ENCODE results near the gene SERPINI1.

Gene SERPINI1

DNA sequence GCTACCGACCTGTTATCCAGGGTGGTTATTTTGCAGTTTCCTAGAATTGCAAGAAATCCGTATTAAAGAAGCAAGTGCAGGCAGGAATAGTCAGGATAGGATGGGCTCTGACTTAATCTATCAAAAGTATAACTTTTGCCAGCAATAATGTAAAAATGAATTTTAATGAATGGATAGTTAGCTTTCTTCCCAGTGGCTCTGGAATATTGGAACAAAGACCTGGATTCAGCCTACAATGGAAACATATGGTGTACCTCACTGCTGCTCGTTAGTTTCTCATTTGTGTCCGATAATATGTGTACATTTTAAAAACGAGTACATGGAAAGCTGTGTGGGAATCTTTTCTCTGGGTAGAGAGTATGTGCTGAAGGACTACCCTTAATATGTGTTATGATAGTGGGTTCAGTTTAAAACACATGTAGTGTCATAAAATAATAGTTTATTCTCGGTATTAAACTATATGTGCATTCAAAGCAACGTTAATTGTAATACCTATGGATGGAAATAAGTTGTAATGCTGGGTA is 805 bp downstream of the SERPINI1 start:
- no peak for DNase-seq

DNA sequence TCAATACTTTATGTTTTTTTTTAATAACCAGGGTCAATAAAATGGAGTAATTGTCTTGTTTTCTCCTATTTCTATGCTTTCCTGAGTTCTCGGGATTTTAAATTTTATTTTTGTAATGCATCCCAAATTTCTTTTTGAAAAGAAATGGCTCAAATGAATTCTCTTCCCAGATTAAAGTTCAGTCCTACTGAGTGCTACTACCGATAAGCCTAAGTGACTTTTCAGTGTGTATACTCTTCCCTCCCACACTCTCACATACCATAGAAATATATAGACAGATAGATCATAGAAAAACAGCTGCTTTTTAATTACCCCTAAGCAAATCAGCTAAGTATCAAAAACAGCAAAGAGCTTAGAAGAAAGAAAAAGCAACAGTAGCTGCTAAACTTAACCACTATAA is 1.5 kb downstream of the SERPINI1 start:
- no peak for DNase-seq

DNA sequence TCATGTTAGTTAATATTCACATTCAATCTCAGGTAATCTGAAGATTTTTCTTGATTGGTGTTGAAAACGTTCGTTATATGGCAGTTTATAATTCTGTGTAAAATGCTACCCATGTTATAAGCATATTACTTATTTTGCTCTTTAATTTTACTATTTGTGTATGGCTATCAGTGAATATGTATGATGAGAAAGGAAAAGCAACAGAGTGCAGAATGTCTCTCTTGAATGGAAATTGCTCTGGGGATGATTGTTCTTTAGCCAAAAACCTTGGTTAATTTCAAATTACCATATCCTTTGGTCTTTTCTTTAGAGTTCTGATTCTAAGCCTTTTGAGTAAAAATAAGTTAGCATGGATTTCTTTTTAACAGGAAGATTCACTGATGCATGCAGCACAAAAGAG is 2.5 kb downstream of the SERPINI1 start:
- no peak for DNase-seq

DNA sequence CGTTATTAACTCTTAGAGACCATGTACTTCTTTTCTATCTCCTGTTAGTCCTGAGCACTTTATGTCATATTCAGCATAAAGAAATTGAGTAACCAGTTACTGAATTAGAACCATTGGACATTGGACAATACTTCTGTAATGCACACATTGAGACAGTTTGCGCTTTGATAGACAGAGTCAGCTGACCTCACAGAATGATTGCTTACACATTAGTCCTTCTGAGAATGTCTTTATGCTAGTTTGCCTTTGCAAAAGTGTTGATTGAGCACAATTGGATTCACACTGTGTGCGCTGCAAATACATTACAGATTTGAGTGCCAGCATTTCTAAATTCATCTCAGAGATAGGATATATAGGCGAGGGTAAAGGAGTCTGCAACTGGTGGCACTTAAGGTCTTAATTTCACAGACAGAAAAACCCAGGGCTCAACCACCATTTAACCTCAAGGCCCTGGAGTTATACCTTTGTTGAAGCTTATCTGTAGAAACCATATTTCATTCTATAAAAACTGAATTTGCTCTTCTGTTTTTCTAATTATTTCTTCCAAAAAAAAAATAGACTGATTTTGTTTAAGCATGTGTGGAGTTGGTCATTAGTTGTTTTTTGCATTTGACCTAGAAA is 3.8 kb downstream of the SERPINI1 start:
- no peak for DNase-seq

DNA sequence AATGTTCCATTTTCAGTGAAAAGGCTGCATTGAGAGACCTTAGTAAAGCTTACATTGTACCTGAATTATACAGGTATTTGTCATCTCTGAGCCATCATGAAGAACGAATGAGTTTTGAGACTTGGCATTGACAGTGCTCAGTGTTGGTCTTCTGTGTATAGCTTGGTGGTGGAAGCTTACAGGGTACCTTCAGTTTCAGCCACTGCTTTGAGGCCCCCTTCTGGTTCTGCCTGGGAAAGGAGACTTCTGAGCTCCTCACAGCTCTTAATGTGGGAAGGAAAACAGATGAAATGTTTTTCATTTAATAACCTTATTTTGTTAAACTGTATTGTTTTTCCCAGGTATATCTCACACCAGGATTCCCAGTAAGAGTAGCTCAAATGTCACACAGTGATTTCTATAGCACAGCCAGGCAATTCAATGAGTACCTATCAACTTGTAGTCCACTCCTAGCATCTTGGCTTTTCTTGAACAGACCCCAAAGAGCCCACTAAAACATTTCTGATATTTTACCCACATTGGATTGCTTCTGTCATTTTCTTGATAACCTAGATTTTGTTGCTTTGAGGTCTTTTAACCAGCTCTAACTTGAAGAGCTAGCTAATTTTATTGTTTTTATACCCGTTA is 5.6 kb downstream of the SERPINI1 start:
- DNase-seq = no peak

DNA sequence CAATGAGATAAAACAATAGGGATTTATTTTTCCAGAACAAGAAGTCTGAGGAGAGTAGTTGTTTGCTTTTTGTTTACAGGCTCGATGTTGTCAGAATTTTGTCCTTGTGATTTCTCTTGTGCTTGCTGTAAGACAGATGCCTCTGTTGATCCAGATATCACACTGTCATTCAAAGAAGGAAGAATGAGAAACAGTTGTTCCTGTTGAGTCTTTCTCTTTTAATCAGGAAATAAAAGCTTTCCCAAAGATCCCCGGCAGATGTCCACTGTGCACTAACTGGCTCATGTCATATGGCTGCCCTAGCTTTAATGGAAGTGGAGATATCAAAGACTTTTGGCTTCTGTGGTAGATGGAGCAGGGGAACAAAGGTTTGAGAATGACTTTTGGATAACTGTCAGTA is 6.8 kb downstream of the SERPINI1 start:
- no peak for DNase-seq

DNA sequence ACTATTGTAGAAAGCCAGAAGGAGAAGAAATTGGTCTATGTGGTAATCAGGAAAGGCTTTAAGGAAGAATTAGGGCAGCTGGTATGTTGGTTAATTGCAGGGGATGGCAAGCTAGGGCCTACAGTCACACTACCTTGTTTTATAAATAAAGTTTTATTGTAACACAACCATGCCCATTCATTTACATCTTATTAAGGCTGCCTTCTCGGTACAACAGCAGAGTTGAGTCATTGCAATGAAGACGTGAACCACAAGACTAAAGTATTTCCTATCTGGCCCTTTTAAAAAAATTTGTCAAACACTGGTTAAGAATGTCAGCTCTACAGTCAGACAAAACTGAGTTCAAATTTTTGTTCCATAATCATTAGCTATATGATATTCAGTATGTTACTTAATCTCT is 8.3 kb downstream of the SERPINI1 start:
- no peak for DNase-seq

DNA sequence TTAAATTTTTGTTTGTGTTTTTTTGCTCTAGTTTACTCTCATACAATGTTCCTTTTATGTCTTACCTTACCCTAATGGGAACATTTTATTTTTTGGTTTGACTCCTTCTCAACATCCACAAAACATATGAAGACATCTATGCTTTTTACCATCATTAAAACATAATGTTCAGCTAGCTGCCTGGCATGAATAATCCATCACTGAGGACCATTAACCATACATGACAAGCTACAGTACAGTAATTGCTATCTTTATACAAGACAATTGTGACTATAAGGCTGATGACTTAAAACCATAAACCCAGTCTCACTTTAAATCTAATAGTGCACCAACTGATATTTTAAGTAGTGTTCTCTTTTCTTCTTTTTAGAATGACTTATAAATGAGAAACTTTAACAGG is 13.7 kb downstream of the SERPINI1 start:
- DNase-seq = no peak

DNA sequence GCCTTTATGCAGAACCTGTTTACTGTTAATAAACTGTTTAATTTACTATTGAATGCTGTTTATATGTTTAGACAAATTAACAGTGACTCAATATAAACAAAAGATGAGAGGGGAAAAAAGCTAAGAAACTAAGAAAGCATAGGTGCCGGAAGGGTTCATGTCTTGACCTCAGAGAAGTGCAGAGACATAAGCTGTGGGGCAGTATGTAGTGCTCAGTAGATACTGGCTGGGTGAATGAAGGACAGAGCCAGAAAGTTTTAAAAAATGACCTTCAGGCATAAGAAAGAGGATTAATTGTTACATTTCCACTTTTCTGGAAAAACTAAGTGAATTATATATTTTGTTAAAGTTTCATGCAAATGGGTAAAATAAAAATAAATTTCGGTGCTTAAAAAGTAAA is 14.2 kb downstream of the SERPINI1 start:
- DNase-seq = no peak

DNA sequence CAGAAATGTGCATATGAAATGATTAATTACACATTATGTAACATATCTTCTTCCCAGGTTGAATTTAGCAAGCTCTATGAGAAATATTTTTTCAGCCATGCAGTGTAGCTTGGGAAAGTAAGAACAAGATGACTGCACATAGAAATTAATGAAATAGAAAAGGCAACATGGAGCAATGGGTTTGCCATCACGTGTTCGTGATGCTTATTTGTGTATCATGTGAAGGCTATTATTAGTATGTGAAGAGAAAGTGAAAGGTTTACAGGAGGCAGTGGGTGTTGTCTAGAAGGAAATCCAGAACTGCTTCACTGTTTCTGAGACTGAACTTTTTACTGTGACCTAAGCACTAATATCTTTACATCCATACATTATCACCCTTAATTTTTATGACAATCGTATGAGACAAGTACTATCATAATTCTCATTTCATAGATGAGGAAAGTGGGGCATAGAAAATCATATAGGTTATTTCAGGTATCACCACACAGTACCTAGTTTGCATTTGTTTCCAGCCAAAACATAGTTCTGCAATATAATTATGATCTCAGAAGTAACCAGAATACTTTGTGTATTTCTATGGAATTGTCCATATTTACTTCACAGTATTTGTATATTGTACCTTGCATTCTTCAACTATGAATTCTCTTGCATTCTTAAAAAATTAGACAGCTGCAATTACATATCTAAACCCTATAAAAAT is 14.9 kb downstream of the SERPINI1 start:
- DNase-seq = no peak

DNA sequence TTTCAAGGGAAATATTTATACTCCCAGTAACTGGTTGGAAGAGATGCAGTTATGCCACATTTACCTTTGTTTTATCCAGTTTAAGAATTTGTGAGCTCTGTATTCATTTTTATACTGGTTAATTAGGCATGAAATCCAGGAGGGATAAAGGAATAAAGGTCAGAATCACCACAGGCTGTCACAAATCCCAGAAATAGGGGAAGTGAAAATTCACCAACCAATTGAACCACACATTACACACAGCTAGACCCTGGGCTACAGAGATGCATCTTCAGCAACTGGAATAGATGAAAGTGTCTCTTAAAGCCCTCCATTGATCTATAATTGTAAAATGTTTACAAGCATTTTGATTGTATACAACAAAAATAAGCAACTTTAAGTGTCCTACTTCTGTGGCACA is 18.5 kb downstream of the SERPINI1 start:
- no peak for DNase-seq

DNA sequence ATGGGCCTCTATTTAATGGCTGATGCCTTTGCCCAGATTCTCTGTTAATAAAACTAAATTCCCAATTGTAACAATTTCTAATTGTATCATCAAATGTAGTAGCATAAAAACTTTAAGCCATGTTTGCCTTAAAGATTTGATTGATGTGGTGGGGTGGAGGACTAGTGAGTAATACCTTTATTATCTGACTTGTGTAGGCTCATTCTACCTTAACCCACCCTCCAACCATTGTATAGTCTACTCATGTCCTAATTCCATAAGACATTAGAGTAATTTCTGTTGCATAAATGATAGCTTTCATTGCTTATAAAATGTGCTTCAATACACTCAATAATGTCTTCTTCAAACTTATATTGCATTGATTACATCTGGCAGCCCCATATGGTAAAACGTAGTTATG is 25.8 kb downstream of the SERPINI1 start:
- DNase-seq = no peak

DNA sequence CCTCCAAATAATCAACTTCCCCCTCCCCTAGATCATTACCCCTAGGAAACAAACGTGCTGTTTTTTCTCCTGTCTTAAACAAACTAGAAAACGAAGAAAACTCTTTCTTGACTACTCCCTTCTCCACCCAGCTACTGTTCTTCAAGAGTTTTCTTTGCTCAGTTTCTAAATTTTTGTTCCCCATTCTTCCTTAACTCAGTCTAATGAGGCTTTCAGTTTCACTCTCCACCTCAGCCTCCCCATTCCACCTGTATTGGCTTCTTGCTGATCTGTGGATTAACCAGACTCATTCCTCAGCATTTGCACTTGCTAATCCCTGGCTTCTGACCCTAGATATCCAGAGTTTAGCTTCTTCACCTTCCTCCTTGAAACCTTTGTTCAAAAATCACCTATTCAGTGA is 26.8 kb downstream of the SERPINI1 start:
- no peak for DNase-seq

DNA sequence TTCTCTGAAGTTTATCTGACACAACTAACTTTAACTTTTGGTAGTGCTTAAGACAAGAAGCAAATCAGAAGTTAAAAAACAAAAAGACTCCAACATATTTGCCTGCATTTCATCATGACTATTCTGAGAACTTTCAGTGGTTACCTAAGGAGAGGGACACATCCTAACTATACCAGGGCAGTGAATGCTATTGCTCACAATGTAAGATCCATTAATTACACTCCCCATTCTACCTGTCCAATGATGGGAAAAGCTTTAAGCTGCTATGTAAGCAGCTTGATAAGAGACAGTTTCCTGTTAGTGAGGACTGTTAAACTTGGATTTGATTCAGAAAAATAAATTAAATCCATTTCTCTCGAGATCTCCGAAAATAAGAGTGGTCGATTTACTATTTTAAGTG is 37.5 kb downstream of the SERPINI1 start:
- DNase-seq = no peak

DNA sequence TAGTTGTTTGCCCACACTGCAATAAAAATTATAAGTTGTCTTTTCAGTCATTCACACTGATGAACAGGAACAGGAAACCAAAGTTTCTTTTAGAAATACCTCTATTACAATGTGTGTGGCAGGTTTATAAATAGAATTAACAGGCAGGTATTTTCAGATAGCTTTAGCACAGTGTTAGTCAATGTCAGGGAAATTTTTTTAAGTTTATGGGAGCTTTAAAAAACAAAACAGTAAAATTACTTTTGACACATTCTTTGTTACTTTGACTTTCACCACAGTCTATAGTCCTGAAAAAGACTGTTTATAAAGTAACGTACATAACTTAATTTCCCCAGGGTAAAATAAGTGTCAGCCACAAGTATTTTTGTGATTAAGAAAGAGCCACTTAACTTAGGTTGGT is 38.1 kb downstream of the SERPINI1 start:
- DNase-seq = no peak

DNA sequence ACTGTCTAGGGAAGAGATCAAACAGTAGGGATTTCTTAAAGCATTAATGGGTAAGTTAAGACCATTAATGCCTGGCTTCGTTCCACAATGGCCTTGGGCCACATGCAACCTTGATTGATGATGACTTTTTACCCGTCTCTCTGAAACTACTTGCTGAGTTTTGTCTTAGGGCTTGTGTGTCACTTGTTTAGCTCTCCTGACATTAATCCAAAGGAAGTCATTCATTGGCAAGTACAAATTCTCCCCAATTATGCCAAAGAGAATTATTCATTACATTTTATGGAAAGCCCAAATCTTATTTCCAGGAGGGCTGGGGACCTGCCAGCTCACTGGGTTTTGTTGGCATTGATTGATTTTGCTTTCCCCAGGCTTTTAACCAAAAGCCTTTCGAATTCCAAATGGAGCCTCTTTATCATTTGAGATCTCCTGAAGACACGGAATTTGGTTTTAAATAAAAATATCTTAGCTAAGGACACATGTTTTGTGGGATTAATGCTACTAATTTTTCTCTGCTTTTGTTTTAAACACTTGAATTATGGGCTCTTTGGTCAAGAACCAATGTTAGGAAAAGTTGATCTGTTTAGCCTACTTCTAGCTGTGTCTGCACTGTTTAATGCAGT is 40.7 kb downstream of the SERPINI1 start:
- DNase-seq = no peak

DNA sequence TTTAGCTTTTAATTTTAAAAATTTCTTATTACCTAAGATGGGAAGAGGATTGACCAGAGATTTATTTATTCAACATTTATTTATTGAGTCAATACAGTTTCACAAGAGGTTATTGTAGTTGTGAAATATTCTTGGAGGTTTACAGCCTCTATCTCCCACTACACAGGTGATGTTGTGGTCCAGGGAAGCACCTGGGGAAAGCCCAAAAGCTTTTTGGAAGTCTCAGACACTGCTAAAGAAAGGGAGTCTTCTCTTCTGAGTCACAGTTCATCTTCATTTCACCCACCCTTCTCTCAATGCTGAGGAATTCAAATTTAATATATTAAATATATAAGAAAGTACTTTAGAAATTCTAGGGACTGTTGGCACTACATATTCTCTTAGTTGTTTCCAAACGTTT is 41.8 kb downstream of the SERPINI1 start:
- DNase-seq = no peak

DNA sequence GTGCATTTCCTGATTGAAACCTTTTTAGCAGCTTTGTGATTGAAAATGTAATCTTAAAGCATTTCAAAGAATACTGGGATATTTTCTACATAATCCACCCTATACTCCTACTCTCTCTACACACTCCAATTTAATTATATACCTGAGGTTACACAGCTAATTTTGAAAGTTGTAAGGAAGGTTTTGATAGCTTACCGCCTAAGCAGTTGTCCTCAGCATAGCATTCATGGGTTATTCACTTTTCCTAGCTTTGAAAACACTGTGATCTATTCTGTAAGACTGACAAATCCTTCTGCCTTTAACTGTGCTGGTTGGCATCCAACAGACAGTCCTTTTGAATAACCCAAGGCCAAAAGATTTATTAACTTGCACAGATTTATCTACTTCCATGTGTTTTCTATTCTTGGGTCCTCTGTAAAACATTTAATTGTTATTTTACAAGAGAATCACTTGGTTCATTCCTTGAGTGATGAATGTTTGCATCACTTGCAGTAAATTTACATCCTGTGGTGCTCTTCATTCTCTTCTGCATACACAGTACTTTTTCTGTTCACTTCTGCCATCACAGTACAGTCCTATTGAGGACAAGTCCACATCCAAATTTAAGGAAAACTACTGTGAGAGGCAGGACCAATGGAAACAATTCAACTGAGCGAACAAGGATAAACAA is 44.8 kb downstream of the SERPINI1 start:
- DNase-seq = no peak

DNA sequence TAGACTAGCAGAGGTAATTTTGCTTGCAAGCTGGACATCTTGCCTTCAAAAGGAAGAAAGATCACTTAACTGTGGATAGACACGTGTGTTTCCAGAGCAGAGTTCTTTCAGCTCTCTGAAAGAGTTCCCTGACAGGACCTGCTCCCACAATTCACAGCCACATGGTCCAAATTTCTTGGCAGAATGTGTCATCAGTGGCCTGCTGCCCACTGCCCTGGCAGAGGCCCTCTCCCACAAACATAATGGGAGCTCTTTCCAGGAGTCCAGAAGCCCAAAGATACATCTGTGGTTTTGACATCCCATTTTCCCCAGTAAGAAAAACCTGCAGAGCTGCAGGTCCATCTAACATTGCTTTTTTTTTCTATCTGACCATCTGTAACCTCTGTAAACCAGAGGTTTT is 48.3 kb downstream of the SERPINI1 start:
- DNase-seq = no peak

DNA sequence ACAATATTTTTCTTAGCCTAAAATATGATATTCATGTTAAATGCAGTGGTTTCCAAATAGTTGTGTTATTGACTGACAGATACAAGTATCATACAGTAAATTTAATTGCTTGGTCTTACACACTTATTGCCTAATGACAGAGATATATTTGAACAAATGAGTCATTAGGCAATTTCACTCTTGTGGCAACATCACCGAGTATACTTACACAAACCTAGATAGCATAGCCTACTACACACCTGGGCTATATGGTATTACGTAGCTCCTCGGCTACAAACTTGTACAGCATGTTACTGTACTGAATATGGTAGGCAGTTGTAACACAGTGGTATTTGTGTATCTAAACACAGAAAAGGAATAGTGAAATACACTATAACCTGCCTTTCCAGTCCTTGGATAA is 50.3 kb downstream of the SERPINI1 start:
- DNase-seq = no peak

DNA sequence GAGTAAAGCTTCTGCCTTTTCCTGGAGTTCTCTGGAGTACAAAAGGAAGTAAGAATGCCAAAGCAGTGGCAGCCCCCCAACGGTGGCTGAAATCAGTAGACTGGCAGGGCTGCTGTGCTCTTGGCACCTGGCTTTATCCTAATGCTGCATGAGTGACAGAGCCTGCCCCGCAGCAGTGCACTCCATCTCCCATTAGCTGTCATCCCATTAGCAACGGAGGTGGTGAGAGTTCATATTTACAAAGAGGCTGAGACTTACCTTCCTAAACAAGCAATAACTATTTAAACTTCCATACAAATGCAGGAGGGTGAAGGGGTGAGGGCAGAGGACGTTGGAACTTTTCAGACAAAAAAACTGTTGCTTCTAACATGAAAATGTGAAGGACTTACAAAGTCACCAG is 51.9 kb downstream of the SERPINI1 start:
- no peak for DNase-seq

DNA sequence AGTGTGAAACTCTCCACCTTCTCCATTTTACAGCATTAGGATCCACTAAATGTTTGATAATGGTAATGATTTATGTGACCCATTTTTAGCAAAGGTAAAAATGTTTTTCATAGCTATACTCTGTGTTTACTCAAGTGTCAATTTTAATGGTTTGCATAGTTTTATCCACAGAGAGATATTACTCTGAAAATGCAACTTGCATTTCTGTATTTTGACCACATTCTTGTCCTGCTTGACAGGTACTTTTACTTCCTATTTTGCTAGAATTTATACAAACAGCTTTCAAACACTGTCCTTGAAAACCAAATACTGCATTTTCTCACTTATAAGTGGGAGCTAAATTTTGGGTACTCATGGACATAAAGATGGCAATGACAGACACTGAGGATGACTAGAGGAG is 62.9 kb downstream of the SERPINI1 start:
- no peak for DNase-seq

DNA sequence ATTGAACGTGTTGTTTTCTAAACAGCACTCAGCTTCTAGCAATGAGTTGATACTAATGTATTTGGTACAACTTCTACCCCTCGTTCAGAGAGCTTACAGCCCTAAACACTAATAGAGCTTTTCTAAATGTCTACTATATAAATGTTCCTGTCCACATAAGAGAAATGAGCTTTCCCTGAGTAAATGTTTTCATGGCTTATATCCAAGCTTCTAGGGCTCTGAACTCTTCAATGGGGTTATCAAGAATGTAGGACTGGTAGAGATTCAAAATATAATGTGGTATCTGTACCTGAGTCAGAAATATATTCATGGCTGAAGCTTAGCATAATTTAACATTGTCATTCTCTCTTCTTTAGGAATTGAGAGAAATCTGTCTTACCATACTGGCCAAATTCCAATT is 73.4 kb downstream of the SERPINI1 start:
- no peak for DNase-seq

Data from DMS79 (cell line).